ENCODE data around the gene WFDC1.

DNA sequence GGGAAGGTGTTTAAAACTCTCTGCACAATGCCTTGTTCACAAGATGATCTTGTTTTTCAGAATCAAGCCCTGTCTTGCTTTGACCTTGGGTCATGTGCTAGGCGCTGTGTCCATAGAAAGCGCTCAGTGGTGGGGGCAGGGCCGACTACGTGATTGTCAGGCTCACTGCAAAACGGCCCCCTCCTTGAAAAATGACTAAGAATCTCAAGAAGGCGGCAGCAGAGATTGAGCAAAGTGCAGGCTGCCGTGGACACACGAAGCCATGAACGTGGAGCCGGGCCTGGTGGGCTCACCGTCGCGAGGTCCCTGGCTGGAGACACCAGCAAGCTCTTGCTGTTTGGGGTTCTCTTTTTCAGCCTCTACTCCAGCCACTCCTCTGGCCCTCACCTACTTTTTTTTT, 83.9 kb downstream of the WFDC1 start:
- TF ChIP-seq, protein P1, sequence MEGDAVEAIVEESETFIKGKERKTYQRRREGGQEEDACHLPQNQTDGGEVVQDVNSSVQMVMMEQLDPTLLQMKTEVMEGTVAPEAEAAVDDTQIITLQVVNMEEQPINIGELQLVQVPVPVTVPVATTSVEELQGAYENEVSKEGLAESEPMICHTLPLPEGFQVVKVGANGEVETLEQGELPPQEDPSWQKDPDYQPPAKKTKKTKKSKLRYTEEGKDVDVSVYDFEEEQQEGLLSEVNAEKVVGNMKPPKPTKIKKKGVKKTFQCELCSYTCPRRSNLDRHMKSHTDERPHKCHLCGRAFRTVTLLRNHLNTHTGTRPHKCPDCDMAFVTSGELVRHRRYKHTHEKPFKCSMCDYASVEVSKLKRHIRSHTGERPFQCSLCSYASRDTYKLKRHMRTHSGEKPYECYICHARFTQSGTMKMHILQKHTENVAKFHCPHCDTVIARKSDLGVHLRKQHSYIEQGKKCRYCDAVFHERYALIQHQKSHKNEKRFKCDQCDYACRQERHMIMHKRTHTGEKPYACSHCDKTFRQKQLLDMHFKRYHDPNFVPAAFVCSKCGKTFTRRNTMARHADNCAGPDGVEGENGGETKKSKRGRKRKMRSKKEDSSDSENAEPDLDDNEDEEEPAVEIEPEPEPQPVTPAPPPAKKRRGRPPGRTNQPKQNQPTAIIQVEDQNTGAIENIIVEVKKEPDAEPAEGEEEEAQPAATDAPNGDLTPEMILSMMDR (IDR thresholded peaks at IDR 0.05; ENCODE audit: low read depth, low read length) = no peak
- no peak for TF ChIP-seq EZH2phosphoT487 (IDR thresholded peaks at IDR 0.05; ENCODE audit: low read depth)

Data from OCI-LY3 (cell line).